Endothelial cell of umbilical vein (primary cell): ENCODE results near the gene TIAM1.

Source experiments
- EZH2 ChIP-seq: IDR thresholded peaks from 2 replicates; pipeline ENCODE4 v1.6.1; 2012; ENCODE audit warnings: borderline replicate concordance, low read depth, mild to moderate bottlenecking, moderate library complexity, low read length, inconsistent platforms; ENCODE audit not compliant: severe bottlenecking
- GATA2 ChIP-seq: IDR thresholded peaks from 2 replicates; pipeline ENCODE4 v1.7.0; 2011; ENCODE audit warnings: low read depth, mild to moderate bottlenecking, moderate library complexity, mixed read lengths, low read length; ENCODE audit not compliant: insufficient read length, insufficient read depth
- JUN ChIP-seq: IDR thresholded peaks from 2 replicates; pipeline ENCODE4 v1.6.1; 2011; ENCODE audit warnings: borderline replicate concordance, low read depth; ENCODE audit not compliant: insufficient read length, insufficient read depth
- TF ChIP-seq, protein P1 (sequence below), 2 donors: IDR thresholded peaks; 1 replicate in 1 of 2; 2 replicates in 1 of 2; pipeline ENCODE4 v1.5.1; 2011; ENCODE audit warnings: low read length in 2 of 2, mild to moderate bottlenecking in 2 of 2, moderate library complexity in 2 of 2, control low read depth in 1 of 2, inconsistent platforms in 1 of 2, low read depth in 1 of 2; ENCODE audit not compliant: insufficient read depth in 1 of 2; ENCODE audit errors: extremely low read depth in 1 of 2
- TF ChIP-seq, protein P2 (sequence below): IDR thresholded peaks from 2 replicates; pipeline ENCODE4 v1.6.1; 2011; ENCODE audit not compliant: insufficient read depth, insufficient read length

DNA sequence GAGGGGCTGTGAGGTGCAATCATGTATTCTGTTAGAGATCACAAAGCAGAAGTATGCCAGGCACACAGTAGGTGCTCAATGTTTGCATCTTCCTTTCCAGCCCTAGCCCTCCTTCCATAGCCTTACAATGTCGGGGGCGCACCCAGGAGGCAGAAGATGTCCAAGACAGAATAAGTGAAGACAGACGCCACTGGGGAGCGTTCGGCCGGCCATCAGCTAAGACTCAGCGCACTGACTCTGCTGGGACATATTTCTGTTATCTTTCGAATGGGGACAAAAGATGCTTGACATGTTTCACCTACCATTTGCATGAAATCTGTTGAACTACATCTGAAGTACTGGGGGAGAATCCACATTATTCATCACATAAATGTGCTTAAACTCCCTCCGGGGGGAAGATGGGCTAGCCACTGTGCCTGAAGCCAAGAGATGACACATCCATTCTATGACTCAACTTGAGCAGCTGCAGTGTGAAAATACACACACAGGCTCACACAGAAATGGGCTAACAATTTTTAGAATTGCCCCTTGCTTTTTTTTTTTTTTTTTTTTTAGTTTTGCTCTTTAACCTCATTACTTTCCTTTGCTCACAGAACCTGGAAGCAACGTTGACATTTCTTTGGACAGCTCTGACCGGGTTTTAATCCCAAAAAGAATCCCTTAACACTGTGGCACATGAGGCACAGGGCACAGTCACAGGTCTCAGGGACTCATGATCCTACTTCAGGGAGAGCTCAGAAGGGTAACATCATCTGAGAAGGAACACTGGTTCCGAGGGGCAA is 7.9 kb downstream of the TIAM1 start:
- TF ChIP-seq, protein P1, sequence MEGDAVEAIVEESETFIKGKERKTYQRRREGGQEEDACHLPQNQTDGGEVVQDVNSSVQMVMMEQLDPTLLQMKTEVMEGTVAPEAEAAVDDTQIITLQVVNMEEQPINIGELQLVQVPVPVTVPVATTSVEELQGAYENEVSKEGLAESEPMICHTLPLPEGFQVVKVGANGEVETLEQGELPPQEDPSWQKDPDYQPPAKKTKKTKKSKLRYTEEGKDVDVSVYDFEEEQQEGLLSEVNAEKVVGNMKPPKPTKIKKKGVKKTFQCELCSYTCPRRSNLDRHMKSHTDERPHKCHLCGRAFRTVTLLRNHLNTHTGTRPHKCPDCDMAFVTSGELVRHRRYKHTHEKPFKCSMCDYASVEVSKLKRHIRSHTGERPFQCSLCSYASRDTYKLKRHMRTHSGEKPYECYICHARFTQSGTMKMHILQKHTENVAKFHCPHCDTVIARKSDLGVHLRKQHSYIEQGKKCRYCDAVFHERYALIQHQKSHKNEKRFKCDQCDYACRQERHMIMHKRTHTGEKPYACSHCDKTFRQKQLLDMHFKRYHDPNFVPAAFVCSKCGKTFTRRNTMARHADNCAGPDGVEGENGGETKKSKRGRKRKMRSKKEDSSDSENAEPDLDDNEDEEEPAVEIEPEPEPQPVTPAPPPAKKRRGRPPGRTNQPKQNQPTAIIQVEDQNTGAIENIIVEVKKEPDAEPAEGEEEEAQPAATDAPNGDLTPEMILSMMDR (IDR thresholded peaks at IDR 0.05; ENCODE audit: extremely low read depth in 1 of 2, insufficient read depth in 1 of 2, low read depth in 1 of 2, low read length in 2 of 2) = no peak
- TF ChIP-seq EZH2 = no peak
- TF ChIP-seq, protein P2, sequence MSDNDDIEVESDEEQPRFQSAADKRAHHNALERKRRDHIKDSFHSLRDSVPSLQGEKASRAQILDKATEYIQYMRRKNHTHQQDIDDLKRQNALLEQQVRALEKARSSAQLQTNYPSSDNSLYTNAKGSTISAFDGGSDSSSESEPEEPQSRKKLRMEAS = no peak
- no peak for TF ChIP-seq GATA2
- no peak for TF ChIP-seq JUN
